ENCODE results near the gene TAPBPL. TPM values are rescaled to one million over a fixed set of nuclear protein-coding genes. Genes with fewer than 3 reads are reported as not detected.

Gene TAPBPL
- total and polyA plus RNA-seq, 2 of the 13 experiments (the other 11 are each of a cell fraction or from before 2014, with no cell fraction given), result 10.0 to 14.5 TPM

DNA sequence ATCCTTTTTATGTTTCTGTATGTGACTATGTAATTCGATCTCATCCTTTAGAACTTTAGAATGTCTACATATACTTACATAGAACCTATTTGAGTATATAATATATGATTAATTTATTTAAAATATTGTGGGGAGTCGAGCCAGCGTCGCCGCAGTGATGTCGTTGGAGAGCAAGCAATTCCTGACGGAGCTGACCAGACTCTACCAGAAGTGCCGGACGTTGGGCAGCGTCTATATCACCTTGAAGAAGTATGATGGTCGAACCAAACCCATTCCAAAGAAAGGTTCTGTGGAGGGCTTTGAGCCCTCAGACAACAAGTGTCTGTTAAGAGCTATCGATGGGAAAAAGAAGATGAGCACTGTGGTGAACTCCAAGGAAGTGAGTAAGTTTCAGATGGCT lies 13.5 kb upstream of the TAPBPL start (continued):
- TF ChIP-seq, protein P1, sequence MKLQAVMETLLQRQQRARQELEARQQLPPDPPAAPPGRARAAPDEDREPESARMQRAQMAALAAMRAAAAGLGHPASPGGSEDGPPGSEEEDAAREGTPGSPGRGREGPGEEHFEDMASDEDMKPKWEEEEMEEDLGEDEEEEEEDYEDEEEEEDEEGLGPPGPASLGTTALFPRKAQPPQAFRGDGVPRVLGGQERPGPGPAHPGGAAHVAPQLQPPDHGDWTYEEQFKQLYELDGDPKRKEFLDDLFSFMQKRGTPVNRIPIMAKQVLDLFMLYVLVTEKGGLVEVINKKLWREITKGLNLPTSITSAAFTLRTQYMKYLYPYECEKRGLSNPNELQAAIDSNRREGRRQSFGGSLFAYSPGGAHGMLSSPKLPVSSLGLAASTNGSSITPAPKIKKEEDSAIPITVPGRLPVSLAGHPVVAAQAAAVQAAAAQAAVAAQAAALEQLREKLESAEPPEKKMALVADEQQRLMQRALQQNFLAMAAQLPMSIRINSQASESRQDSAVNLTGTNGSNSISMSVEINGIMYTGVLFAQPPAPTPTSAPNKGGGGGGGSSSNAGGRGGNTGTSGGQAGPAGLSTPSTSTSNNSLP (IDR thresholded peaks at IDR 0.05; ENCODE audit: low read depth, low read length), result no peak
- TF ChIP-seq HOXA5 (CRISPR knock-in tag; IDR thresholded peaks at IDR 0.05) (no peak), CBFB (CRISPR knock-in tag; IDR thresholded peaks at IDR 0.05) (no peak), ZNF501 (CRISPR knock-in tag; IDR thresholded peaks at IDR 0.05) (no peak), NFYC (CRISPR knock-in tag; IDR thresholded peaks at IDR 0.05) (no peak)
- TF ChIP-seq, protein P2, sequence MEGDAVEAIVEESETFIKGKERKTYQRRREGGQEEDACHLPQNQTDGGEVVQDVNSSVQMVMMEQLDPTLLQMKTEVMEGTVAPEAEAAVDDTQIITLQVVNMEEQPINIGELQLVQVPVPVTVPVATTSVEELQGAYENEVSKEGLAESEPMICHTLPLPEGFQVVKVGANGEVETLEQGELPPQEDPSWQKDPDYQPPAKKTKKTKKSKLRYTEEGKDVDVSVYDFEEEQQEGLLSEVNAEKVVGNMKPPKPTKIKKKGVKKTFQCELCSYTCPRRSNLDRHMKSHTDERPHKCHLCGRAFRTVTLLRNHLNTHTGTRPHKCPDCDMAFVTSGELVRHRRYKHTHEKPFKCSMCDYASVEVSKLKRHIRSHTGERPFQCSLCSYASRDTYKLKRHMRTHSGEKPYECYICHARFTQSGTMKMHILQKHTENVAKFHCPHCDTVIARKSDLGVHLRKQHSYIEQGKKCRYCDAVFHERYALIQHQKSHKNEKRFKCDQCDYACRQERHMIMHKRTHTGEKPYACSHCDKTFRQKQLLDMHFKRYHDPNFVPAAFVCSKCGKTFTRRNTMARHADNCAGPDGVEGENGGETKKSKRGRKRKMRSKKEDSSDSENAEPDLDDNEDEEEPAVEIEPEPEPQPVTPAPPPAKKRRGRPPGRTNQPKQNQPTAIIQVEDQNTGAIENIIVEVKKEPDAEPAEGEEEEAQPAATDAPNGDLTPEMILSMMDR (CRISPR knock-in tag; IDR thresholded peaks at IDR 0.05), result no peak
- TF ChIP-seq, protein P3, sequence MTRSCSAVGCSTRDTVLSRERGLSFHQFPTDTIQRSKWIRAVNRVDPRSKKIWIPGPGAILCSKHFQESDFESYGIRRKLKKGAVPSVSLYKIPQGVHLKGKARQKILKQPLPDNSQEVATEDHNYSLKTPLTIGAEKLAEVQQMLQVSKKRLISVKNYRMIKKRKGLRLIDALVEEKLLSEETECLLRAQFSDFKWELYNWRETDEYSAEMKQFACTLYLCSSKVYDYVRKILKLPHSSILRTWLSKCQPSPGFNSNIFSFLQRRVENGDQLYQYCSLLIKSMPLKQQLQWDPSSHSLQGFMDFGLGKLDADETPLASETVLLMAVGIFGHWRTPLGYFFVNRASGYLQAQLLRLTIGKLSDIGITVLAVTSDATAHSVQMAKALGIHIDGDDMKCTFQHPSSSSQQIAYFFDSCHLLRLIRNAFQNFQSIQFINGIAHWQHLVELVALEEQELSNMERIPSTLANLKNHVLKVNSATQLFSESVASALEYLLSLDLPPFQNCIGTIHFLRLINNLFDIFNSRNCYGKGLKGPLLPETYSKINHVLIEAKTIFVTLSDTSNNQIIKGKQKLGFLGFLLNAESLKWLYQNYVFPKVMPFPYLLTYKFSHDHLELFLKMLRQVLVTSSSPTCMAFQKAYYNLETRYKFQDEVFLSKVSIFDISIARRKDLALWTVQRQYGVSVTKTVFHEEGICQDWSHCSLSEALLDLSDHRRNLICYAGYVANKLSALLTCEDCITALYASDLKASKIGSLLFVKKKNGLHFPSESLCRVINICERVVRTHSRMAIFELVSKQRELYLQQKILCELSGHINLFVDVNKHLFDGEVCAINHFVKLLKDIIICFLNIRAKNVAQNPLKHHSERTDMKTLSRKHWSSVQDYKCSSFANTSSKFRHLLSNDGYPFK (CRISPR knock-in tag; IDR thresholded peaks at IDR 0.05; ENCODE audit: borderline replicate concordance), result no peak
- TF ChIP-seq, protein P4, sequence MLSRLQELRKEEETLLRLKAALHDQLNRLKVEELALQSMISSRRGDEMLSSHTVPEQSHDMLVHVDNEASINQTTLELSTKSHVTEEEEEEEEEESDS (CRISPR knock-in tag; IDR thresholded peaks at IDR 0.05; ENCODE audit: borderline replicate concordance), result no peak
- TF ChIP-seq, protein P5, sequence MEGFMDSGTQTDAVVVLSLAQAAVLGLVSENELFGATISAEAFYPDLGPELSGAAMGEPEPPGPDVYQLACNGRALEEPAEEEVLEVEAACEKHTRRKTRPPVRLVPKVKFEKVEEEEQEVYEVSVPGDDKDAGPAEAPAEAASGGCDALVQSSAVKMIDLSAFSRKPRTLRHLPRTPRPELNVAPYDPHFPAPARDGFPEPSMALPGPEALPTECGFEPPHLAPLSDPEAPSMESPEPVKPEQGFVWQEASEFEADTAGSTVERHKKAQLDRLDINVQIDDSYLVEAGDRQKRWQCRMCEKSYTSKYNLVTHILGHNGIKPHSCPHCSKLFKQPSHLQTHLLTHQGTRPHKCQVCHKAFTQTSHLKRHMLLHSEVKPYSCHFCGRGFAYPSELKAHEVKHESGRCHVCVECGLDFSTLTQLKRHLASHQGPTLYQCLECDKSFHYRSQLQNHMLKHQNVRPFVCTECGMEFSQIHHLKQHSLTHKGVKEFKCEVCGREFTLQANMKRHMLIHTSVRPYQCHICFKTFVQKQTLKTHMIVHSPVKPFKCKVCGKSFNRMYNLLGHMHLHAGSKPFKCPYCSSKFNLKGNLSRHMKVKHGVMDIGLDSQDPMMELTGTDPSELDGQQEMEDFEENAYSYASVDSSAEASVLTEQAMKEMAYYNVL (CRISPR knock-in tag; IDR thresholded peaks at IDR 0.05; ENCODE audit: borderline replicate concordance), result no peak
- TF ChIP-seq, protein P6, sequence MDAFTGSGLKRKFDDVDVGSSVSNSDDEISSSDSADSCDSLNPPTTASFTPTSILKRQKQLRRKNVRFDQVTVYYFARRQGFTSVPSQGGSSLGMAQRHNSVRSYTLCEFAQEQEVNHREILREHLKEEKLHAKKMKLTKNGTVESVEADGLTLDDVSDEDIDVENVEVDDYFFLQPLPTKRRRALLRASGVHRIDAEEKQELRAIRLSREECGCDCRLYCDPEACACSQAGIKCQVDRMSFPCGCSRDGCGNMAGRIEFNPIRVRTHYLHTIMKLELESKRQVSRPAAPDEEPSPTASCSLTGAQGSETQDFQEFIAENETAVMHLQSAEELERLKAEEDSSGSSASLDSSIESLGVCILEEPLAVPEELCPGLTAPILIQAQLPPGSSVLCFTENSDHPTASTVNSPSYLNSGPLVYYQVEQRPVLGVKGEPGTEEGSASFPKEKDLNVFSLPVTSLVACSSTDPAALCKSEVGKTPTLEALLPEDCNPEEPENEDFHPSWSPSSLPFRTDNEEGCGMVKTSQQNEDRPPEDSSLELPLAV (CRISPR knock-in tag; conservative IDR thresholded peaks at IDR 0.05; ENCODE audit: low read depth), result no peak

Measured in HepG2 (cell line).